ENCODE data around the gene CARD10.

DNA sequence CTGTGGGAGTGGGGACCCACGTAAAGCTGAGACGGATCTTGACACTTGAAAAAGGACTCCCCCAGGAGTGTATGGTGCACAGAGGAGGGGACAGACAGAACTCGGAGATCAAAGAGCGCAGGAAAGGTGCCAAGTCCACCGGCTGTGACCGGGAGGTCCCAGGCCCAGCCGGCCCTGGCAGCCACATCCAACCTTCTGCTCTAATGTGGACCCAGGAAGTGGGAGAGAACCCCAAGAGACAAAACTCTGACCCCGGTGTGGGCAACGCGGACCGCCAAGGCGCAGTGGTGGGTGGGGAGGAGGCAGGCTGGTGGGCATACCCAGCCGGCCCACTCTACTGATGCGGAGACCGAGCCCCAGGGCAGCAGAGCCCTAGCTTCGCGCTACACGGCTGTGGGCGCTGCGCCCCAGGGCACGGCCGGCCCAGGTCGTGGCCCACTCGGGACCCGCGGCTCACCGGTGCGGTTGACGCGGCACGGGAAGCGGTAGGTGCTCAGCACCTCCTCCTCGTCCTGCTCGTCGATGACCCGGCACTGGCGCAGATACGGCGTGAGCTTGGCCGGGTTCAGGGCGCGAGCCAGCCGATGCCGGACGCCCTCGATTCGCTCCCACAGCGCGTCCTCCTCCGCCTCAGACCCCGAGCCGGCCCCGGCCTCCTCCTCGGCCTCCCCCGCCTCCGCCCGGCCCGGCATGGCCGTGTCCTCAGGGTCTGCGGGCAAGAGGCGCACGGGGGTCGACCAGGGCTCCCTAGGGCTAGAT, 527 bp downstream of the CARD10 start:
- TF ChIP-seq, protein P1, sequence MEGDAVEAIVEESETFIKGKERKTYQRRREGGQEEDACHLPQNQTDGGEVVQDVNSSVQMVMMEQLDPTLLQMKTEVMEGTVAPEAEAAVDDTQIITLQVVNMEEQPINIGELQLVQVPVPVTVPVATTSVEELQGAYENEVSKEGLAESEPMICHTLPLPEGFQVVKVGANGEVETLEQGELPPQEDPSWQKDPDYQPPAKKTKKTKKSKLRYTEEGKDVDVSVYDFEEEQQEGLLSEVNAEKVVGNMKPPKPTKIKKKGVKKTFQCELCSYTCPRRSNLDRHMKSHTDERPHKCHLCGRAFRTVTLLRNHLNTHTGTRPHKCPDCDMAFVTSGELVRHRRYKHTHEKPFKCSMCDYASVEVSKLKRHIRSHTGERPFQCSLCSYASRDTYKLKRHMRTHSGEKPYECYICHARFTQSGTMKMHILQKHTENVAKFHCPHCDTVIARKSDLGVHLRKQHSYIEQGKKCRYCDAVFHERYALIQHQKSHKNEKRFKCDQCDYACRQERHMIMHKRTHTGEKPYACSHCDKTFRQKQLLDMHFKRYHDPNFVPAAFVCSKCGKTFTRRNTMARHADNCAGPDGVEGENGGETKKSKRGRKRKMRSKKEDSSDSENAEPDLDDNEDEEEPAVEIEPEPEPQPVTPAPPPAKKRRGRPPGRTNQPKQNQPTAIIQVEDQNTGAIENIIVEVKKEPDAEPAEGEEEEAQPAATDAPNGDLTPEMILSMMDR (IDR thresholded peaks at IDR 0.05) = no peak
- TF ChIP-seq POLR2A (IDR thresholded peaks at IDR 0.05) = no peak
